Choroid plexus epithelial cell (primary cell): ENCODE results near the gene LYVE1.

ENCODE experiments used
- DNase-seq: peaks from one replicate; pipeline ENCODE4 v3.0.0-alpha.2; 2010; ENCODE audit warnings: low read depth
- H3K4me3 ChIP-seq: 2 replicates; pipeline ENCODE4 v1.5.1; 2011; ENCODE audit warnings: low read depth, mild to moderate bottlenecking, control low read depth, low read length, moderate library complexity
- TF ChIP-seq, protein P1 (sequence below): conservative IDR thresholded peaks from 2 replicates; pipeline ENCODE4 v1.5.1; 2011; ENCODE audit warnings: low read depth, mild to moderate bottlenecking, control low read depth, inconsistent platforms, low read length, moderate library complexity

Gene LYVE1, protein sequence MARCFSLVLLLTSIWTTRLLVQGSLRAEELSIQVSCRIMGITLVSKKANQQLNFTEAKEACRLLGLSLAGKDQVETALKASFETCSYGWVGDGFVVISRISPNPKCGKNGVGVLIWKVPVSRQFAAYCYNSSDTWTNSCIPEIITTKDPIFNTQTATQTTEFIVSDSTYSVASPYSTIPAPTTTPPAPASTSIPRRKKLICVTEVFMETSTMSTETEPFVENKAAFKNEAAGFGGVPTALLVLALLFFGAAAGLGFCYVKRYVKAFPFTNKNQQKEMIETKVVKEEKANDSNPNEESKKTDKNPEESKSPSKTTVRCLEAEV

DNA sequence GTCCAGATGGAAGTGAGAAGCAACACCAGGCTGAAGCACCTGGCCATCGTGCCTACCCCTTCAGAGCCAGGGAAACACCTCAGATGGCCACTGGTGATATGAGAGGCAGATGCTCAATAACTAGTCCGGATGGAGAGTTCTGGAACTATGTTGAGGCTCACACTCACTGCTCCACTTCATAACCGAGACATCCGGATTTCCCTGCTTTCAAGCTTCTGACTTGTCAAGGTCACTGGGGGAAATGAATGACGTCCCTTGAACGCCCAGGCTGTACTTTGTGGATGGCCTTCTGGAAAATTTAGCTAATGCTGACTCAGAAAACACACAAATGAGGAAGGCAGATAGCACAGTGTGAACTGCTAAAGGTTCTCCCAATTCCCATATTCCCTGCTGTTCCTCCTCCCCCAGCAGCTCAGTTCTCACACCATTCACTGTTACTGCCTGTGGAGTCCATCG is at the start of gene LYVE1:
Gene LYVE1, minus strand, starts transcription at position 180 of the 456 bp plus-strand sequence. Its CDS starts 133 bp downstream, at position 47.
- DNase-seq: peak; percentile 71
- no peak within 1 kb of the TSS for H3K4me3 ChIP-seq
- TF ChIP-seq, protein P1, sequence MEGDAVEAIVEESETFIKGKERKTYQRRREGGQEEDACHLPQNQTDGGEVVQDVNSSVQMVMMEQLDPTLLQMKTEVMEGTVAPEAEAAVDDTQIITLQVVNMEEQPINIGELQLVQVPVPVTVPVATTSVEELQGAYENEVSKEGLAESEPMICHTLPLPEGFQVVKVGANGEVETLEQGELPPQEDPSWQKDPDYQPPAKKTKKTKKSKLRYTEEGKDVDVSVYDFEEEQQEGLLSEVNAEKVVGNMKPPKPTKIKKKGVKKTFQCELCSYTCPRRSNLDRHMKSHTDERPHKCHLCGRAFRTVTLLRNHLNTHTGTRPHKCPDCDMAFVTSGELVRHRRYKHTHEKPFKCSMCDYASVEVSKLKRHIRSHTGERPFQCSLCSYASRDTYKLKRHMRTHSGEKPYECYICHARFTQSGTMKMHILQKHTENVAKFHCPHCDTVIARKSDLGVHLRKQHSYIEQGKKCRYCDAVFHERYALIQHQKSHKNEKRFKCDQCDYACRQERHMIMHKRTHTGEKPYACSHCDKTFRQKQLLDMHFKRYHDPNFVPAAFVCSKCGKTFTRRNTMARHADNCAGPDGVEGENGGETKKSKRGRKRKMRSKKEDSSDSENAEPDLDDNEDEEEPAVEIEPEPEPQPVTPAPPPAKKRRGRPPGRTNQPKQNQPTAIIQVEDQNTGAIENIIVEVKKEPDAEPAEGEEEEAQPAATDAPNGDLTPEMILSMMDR: no peak

DNA sequence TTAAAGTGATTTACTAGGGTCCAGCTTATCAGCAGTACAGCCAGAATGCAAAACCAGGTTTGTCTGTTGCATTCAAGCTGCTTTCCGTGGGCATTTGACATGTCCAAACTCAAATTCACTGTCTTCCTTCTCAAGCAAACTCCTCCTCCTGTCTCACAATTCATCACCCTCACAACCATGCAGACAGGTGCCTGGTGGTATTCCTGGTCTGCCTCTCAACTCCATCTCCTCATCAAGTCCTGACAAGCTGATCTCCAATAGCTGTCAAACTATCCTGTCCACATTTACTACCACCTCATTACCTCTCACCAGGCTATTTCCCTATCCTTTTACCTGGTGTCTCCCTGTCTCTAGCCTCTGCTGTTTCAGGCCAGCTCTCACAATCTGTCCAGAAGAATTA is 49.1 kb upstream of the LYVE1 start:
- no peak overlapping the region for H3K4me3 ChIP-seq
- DNase-seq: no peak
- TF ChIP-seq, protein P1: no peak

DNA sequence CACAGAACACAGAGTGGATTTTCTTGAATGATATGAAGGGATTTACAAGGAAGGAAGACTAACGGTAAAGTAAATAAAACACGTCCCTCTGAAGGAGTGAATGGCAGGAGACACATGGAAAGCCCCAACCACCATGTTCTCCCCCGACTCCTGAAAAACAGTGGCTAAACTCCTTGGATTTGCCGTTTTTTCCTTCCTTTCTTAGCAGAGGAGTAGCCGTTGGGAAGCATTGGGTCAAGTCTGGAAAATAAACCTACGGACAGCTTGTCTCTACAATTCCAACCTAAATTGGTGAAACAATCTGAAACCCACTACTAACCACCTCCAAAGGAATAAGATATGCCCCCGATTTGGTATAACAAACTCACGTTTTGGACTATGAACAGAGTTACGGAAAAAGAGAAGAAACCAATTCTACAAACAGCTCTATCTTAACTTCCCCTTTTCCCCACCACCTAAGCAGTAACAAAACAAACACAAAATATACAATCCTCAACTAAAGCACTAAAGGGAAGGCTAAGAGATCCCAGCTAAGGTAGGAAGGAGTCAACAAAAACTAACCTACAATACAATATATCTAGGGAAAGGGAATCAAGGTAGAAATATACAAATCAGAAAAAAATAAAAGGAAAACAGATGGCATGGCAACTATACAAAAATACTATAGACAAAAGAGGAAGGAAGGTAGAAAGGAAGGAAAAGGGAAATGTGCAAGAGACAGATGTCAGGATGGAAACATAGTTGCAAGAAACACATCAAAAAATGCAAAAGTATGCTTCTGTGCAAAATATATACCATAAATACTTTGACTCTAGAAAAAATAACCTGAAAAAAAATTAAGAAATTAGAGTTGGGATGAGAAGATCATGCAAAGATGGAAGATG is 43.8 kb upstream of the LYVE1 start:
- no peak for DNase-seq
- H3K4me3 ChIP-seq: no peak overlapping the region
- TF ChIP-seq, protein P1: no peak

DNA sequence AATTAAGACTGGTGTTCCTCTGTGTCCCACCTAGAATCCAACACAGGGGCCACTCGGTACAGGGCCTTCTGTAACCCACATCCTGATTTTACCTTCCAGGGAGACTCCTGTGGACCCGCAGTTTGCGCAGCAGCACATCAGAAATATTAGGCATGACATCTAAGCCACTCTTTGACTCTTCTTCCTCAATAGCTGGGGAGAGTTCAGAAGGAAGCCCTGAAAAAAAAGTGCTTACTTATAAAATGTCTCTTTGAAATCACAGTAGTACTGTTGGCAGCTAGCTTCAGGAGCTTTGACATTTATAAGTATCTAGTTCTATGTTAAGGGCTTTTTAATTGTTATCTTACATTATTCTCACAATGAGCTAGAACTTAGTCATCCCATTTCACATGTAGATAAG is 41.2 kb upstream of the LYVE1 start:
- DNase-seq: no peak
- no peak overlapping the region for H3K4me3 ChIP-seq
- TF ChIP-seq, protein P1: no peak

DNA sequence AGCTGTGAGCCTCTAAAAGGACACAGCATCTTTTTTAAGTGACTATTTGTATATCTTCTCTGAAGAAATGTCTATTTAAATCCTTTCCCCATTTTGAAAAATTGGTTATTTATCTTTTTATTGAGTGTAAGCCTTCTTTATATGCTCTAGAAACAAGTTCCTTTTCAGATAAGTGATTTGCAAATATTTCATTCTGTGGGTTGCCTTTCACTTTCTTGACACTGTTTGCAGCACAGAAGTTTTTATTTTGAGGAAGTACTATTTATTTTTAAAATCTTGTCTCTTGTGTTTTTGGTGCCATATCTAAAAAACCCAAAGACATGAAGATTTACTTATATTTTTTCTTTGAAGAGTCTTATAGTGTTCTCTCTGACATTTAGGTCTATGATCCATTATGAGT is 40.1 kb upstream of the LYVE1 start:
- no peak for DNase-seq
- TF ChIP-seq, protein P1: no peak
- H3K4me3 ChIP-seq: no peak overlapping the region

DNA sequence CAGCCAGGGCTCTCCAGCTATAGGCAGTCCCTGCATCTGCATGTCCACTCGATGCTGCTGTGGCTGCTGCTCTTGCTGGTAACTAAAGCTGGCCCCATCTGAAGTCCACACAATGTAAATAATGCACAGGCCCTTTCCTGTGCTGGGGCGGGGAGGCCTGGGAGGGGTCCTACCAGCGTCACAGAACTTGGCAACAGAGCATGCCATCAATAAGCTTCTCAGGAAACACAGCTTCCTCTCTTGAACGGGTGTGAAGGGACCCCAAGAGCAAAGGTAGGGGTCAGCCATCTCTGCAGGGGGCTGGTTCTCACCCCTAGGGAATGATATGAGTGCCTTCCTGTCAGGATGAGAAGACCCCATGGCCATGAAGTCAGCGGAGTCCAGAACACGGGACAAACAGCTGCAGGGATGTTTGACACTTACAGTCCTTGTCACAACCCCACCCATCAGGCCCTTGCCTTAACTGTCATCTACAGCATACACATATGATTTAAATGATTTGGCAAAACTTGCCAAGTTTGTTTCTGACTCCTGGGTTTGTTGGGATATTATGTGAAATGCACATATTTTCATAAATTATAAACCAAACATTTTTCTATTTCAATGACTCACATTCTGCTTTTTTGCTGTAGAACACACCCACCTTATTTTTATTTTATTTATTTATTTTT is 39.1 kb upstream of the LYVE1 start:
- no peak for DNase-seq
- no peak overlapping the region for H3K4me3 ChIP-seq
- TF ChIP-seq, protein P1: no peak
